NCI-H82 treated with DMSO at 0.1 percent for 48 hours (cell line): ENCODE measurements around the gene ZNF792.
"Not testable (repeated sequence)": the region's sequence is repeated elsewhere in the genome, so short reads cannot be mapped to it uniquely, and the experiment has no call there.

Source experiments
- DNase-seq: peaks from one replicate; lab custom pipeline; 2025; ENCODE audit not compliant: unreplicated experiment; lab: John Stamatoyannopoulos, UW

Gene ZNF792

DNA sequence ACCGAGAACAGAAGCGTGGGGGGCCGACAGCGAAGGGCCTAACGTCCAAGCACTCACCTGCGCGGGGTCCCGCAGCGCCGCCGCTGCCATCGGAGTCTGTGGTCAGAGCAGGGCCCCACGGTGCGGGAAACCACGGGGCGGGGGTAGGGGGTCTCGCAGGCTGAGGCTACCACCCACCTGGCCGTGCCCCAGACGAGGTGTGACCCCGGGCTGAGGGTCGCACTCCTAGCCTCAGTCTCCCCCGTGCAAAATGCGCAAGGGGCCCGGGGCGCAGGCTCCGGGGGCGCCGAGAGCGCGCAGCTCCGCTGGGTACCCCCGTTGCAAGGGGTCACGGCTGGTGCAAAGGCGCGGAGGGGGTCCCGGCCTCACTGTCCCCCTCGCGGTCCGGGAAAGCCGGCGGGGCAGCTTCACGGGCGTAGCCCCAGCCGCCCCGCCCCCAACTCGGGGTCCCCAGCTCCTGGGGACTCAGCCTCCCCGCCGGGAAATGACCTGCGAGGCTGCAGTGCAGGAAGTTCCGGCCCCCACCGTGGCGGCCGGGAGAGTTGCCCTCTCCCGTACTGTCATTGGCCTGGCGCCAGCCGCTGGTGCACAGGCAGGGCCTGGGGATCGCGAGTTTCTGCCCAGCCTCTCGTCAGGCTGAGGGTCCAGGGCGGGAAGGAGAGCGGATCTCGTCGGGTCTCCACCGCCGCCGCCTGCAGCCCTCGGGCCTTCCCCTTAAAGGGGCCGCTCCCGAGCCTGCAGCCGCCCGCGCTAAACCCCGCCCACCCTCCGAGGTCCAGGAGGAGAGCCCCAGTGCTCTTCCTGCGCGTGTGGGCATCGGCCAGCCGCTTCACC is at the start of gene ZNF792:
Gene ZNF792 (minus strand): TSS at position 657 of the 834 bp plus-strand sequence. CDS start 567 bp downstream, at position 90.
- DNase-seq = peak; percentile 5

DNA sequence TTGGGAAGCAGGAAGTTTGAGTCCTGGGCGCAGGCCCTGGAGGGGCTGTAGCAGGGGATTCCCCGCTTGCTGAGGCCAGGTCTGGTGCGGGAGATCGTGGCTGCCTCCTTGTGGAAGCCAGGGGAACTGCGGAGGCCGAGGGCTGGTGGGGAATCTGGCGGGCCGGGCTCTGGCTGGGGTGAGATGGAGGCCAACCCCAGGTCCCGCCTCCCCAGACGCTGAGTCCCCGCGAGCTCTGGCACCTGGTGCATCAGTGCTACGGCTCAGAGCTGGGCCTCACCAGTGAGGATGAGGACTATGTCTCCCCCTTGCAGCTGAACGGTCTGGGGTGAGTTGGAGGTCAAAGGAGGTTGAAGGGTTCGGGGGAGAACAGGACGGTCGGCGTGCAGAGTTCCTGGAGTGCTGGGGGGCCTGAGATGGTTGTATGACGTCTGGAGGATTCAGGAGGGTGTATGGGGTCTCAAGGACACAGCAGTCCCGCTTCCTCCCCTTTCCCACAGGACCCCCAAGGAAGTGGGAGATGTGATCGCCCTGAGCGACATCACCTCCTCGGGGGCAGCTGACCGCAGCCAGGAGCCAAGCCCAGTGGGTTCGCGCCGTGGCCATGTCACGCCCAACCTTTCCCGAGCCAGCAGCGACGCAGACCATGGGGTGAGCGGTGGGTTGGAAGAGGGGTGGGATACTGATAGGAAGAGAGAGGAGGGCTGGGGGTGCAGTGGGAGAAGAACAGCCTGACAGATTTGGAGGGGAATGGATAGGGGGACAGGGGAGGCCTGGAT is 49.2 kb upstream of the ZNF792 start:
- peak; percentile 10 for DNase-seq

DNA sequence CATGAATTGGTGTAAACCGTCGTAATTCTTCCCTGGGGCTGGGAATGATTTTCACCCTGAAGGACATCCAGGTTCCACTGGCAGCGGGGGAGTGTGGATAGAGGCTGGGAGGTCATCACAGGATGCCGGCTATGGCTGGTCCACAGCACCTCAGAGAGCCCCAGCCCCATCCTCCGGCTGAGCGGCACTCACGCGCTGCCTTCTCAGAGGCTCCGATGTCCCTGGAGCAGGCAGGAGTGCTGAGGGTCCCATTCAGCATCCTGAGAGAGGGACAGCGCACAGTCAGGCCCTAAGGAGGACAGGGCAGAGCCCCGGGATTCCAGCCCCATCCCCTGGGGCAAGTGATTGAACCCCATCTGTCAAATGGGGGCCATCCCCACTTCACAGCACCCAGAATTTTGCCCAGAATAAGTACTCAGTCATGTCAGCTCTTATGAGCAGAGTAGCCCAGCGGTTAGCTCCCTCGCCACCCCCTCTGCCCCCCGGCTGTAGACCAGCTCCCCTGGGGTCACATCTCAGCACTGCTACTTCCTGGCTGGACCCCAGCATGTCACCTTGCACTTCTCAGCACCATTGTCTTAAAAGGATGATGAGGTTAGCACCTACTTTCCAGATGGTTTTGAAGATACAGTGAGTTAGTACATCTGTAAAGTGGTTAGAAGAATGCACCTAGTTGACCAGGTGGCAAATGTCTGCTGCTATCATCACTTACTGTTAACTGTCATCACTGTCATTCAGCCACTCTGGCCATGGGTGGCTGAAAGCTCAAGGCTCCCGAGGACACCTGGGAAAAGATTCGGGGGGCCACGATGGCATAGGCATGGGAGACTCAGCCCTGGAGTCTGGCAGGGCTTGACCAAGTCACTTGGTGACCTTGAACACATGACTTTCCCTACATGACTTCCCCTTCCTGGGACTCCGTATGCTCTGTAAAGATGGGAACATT is 48.0 kb upstream of the ZNF792 start:
- no peak for DNase-seq

DNA sequence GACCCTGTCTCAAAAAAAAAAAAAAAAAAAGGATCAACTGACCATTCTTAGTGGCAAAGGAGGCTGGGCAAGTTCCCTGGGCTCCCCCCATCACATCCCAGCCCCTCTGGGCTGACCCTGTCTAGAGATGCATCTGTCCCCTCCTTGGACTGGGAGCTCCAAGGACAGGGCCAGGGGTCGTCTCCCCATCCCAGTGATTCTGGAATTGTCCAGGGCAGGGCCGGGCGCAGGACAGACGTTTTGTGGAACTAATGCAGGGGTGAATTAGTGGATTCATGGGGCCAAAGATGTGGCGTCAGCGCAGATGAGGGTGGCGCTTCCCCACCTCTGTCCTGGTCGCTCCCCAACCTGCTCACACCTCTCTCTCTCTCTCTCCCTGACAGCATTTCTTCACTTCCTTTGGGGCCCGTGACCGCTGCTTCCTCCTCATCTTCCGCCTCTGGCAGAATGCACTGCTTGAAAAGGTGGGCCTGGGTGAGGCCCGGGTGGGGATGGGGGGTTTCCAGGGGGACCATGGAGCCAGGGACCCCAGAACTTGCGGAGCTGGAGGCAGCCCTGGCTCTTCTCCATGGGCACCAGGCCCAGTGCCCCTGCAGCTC is 47.2 kb upstream of the ZNF792 start:
- no peak for DNase-seq

DNA sequence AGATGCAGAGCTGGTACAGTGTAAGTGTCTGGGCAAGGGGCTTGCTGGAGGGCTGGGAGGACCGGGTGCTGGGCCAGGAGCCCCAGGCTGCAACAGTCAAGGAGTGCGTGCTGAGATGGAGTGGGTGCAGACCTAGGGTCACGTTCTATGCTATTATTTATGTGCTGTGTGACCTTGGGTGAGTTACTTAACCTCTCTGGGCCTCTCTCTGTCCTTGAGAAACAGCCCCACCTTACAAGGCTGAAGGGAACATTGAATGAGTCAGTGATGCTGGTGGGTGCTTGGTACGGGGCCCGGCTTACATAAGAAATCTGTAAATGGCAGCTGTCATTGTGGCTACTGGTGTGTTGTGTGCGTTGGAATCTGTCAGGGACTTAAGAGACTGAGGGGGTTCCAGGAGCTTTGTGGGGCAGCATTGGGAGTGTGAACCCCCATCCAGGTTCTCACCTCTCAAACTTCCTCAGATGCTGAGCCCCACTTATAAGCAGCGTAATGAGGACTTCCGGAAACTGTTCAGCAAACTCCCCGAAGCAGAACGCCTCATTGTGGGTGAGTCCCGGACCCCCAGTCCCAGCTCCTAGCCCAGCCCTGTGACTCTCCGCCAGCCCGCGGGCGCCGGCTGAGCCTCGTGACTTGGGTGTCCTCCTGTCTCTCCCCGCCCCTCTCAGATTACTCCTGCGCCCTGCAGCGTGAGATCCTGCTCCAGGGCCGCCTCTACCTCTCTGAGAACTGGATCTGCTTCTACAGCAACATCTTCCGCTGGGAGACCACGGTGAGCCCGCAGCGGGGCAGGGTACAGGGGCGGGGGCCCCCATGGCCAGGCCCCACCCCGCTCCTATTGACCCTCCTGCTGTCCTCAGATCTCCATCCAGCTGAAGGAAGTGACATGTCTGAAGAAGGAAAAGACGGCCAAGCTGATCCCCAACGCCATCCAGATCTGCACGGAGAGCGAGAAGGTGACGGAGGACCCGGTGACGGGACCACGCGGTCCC is 45.7 kb upstream of the ZNF792 start:
- no peak for DNase-seq

DNA sequence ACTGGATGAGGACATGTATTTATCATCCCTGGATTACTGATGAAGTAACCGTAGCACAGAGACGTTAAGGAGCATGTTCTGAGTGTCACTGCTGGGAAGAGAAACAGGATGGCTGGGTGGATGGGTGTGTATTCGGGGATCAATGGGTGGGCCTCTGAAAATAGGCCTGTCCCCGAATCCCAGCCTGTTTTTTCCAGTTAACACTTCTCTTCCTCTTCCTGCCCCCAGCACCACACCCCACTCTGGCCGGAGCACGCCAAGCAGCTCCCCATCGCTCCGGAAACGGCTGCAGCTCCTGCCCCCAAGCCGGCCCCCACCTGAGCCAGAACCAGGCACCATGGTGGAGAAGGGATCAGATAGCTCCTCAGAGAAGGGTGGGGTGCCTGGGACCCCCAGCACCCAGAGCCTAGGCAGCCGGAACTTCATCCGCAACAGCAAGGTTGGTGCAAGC is 44.9 kb upstream of the ZNF792 start:
- DNase-seq = no peak

DNA sequence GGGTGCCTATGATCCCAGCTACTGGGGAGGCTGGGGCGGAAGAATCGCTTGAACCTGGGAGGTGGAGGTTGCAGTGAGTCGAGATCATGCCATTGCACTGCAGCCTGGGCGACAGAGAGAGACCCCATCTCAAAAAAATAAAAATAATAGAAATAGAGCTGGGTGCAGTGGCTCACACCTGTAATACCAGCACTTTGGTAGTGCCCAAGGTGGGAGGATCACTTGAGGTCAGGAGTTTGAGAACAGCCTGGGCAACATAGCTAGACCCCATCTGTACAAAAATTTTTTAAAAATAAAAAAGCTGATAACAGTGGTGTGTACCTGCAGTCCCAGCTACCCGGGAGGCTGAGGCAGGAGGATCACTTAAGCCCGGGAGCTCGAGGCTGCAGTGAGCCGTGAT is 43.4 kb upstream of the ZNF792 start:
- DNase-seq = not testable (repeated sequence)

DNA sequence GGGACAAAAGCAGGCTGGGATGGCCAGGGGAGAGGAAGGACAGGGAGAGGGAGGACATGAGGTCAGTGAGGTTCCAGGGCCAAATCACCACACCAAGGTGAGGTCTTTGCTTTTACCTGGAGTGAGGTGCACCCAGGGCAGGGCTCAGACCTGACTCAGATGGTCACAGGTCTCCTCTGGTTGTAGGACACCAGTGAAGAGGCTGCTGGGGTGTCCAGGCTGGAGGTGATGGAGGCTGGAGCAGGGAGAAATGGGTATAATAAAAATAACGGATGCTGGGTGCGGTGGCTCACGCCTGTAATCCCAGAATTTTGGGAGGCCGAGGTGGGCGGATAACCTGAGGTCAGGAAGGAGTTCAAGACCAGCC is 43.0 kb upstream of the ZNF792 start:
- no peak for DNase-seq

DNA sequence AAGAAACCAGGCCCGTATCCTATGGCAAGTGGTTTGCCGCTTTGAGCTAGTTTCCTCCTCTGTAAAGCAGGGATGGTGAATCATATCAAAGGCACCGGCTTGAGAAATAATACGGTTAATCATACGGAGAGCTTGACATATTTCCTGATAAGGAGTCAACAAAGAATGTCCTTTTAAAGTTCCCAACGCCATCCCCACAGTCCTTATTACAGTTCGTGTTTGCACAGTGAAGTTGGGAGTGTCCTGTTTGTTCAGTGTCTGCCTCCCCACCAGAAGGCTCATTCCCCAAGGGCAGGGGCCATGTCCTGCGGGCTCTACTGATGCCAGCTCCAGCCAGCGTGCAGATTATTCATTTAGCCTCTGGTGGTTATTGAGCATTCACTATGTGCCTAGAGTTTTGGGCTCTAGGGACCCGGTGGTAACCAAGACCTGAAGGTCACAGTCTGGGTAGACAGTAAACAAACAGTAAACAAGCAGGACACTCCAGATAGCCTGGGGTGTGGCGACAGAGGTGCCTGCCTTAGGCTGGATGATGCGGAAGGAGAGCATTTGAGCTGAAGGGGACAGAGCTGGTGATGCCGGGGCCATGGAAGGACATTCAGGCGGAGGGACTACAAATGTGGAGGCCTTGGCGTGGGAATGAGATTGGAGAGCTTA is 42.4 kb upstream of the ZNF792 start:
- no peak for DNase-seq

DNA sequence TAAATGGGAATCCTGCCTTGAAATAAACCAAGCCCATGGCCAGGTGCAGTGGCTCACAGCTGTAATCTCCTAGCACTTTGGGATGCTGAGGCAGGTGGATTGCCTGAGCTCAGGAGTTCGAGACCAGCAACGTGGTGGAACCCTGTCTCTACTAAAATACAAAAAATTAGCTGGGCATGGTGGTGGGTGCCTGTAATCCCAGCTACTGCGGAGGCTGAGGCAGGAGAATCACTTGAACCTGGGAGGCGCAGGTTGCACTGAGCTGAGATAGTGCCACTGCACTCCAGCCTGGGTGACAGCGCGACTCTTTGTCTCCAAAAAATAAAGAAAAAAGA is 41.9 kb upstream of the ZNF792 start:
- not testable (repeated sequence) for DNase-seq

DNA sequence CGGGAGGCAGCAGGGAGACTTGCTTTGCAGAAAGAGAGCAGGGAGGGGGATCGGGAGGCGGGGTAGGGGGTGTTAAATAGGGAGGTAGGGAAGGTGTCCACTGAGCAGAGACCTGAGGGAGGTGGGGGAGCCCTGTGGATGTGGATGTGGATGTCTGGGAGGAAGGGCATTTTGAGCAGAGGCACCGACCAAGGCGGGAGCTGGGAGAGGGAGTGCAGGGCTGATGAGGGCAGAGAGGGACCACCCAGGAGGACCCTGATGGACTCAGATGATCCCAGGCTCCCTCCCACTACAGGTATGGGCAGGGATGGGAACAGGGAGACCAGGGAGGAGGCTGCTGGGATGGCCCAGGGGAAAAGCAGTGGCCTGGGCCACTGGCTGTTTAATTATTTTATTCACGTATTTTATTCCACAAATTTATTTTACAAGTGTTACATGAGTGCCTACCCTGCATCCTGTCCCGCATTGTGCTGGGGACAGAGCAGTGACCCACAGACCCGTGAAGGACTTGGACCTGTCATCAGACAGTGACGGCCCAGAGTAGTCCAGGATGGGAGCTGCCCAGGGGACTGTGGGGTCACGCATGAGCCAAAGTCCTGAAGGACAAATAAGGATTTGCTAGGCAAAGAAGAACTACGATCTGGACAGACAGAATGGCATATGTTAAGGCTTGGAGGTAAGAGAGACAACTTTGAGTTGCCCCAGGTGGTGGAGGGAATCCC is 41.4 kb upstream of the ZNF792 start:
- no peak for DNase-seq

DNA sequence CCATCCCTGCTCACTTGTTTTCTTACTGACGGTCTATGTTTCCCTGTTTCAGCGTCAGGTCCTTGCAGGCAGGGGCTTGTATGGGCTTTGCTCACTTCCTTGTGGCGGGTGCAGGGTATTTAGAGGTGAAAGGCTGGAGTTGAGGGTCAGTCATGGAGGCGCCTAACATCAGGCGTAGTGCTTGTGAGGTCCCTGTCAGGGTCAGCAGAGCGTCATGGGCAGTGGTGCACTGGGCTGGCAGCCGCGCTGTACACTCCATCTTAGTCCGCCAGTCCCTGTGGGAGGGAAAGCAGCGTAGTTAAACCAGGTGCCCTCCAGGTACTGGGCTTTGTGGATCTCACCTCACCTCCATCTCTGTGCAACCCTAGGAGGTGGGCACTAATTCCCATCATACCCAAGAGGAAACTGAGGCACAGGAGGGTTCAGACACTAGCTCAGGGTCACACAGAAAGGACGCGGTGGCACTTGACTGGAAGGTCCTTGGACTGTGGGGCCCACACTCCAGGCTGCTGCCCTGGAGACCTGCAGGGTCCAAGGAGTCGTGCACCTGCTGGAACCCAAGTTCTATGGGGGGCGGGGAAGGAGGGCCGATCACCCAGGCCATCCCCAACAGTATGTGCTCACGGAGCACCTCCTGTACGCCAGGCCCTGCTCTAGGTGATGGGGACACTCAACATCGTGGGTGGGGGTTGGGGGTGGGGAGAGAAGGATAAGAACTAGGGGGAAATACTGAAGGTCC is 40.7 kb upstream of the ZNF792 start:
- DNase-seq = no peak

DNA sequence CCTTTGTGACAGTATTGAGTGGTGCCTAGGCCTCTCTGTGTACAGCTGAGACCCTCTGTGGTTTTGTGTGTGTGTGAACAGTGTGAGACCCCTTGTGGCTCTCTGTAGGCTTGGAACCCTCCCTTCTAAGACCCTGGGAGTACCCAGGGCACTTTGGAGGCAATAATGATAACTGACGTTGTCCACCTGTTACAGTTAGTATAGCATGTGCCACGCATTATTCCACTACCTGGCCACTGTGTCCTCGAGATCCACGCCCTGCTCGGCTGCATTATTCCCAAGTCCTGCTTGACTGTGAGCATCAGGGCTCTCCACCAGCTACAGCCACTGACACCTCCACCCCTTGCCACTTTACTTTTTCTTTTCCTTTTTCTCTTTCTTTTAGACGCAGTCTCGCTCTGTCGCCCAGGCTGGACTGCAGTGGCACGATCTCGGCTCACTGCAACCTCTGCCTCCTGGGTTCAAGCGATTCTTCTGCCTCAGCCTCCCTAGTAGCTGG is 38.1 kb upstream of the ZNF792 start:
- DNase-seq = no peak

DNA sequence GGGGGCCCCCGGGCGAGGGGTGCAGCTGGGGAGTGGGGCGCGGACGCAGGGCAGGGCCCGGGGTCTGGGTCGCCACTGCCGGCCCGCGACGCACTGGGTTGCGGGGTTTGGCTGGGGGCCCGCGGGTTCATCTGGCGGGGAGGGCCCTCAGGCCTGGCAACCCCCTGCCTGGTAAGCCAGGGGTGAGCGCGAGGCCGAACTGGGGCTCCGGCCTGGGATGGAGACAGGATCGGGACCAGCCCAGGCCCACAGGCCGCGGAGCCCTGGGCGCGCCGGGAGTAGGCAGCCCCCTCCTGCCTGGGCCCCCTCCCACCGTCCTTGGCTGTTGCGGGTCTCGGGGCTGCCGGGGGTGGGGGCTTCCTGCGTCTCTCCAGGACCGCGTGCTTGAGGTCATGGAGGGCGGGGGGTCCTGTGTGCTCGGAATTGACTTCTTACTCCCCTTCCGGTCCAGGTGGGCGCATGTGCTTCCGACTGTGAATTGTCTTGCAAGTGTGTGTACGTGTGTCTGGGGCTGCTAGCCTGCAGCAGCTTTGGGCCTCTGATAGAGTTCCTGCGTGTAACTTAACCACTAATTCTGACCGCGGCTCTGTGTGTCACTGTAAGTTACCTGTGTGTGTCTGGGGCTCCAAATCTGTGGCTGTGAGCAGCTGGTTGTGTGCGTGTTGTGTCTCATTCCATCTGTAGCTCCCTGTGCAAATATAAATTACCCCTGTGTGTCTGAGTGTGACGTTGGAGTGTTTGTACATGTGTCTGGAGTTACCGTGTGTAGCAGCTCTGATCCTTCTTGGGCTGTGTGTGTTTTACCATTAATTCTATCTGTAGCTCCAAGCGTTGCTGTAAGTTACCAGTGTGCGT is 36.8 kb upstream of the ZNF792 start:
- DNase-seq = no peak

DNA sequence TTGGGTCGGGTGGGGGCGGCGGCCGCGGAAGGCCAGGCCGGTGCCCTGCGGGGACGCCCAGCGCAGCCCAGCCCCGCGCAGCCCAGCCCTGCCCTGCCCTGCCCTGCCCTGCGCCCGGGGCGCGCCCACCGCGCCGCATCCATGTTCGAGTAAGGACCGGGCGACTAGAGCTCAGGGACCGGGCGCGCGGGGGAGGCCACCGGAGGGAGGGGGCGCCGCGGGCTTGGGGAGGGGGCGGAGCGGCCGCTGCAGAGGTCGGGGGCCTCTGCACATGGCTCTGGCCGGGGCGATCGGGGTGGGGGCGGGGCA is 36.3 kb upstream of the ZNF792 start:
- no peak for DNase-seq

DNA sequence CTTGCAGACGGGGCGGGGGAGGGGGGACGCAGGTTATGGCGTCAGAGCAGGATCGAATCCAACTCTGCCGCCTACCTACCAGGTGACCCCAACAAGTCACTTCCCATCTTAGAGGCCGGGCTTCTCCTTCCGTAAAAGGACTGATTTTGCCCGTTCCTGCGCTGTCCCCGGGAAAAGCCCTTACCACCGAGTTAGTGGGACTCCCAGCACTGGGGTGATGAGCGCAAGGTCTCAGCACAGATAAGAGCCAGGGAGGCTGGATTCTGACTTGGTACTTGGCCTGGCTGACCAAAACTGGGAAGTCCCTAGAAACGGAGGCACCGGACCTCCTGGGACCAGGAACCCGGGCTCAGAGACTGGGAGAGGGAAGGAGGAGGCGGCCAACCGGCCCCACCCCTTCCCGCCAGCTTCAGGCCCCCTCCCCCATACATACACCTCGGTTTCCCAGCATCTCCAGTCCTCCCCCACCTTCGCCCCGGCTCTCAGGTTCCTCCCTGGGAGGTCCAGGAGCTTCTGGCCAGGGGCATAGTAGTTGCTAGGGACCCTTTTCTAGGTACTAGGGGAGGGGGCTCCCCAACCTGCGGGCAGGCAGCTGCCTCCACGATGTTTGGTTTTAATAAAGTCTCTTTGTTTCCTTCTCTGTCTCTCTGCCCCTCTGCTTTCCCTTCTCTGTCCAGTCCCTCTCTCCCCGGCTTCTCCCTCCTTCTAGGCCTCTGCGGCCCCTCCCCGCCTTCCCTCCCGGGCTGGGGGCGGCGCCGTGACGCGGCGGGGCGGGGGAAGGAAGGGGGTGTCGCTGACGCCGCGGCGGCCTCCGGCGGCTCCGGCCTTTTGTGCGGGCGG is 35.7 kb upstream of the ZNF792 start, which contains the start of gene GRAMD1A:
Gene GRAMD1A (plus strand): TSS at position 826 of the 840 bp plus-strand sequence. CDS start 156 bp downstream, outside the sequence.
- peak; percentile 83 for DNase-seq
